ENCODE measurements around the gene ZNF516.

Gene ZNF516

DNA sequence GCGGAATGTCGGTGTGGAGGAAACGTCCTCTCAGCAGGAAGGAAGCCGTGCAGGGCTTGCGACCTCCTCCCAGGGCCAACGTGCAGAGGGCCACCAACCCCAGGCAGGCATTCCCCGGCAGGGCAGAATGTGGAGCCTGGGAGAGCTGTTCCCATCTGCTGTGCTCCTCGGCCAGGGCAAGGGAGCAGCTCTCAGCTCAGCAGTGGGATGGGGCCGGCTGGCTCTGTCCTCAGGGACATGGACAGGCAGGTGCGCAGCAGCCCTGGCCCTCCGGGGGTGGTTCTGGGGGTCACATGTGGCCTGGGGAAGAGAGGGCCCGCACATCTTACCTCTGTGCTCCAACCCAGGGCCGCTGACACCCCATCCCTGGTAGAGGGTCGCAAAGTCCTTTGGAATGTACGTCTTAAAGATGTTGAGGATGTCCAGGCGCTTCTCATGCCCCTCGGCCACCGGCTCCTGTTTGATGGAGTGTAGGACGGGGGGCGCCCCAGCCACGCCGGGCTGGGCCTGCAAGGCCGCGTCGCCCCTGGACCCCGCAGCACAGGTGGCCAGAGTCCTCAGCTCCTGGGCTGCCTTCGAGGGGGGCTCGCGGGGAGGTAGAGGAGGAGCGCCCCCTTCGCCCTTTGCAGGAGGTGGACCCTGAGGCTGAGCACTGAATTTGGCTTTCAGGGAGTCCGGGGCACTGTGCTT lies 116.4 kb downstream of the ZNF516 start:
- H3K27ac ChIP-seq (ENCODE audit: poor library complexity, severe bottlenecking), result no peak overlapping the region
- no peaks in the 10 kb centered on the region for H3K27me3 ChIP-seq (ENCODE audit: insufficient read depth, poor library complexity, severe bottlenecking)
- no peak for DNase-seq (ENCODE audit: low spot score)
- peaks cover 4% of the 10 kb centered on the region for H3K4me1 ChIP-seq (ENCODE audit: insufficient read depth, poor library complexity, severe bottlenecking)
- no peaks in the 10 kb centered on the region for H3K9me3 ChIP-seq (ENCODE audit: severe bottlenecking)
- no peak for ATAC-seq (ENCODE audit: low read depth)
- peaks cover 9% of the 10 kb centered on the region for H3K36me3 ChIP-seq (ENCODE audit: low read depth)
- H3K4me3 ChIP-seq (ENCODE audit: severe bottlenecking), result no peak overlapping the region
- TF ChIP-seq, protein P1, sequence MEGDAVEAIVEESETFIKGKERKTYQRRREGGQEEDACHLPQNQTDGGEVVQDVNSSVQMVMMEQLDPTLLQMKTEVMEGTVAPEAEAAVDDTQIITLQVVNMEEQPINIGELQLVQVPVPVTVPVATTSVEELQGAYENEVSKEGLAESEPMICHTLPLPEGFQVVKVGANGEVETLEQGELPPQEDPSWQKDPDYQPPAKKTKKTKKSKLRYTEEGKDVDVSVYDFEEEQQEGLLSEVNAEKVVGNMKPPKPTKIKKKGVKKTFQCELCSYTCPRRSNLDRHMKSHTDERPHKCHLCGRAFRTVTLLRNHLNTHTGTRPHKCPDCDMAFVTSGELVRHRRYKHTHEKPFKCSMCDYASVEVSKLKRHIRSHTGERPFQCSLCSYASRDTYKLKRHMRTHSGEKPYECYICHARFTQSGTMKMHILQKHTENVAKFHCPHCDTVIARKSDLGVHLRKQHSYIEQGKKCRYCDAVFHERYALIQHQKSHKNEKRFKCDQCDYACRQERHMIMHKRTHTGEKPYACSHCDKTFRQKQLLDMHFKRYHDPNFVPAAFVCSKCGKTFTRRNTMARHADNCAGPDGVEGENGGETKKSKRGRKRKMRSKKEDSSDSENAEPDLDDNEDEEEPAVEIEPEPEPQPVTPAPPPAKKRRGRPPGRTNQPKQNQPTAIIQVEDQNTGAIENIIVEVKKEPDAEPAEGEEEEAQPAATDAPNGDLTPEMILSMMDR (IDR thresholded peaks at IDR 0.05; ENCODE audit: poor library complexity, severe bottlenecking), result no peak

DNA sequence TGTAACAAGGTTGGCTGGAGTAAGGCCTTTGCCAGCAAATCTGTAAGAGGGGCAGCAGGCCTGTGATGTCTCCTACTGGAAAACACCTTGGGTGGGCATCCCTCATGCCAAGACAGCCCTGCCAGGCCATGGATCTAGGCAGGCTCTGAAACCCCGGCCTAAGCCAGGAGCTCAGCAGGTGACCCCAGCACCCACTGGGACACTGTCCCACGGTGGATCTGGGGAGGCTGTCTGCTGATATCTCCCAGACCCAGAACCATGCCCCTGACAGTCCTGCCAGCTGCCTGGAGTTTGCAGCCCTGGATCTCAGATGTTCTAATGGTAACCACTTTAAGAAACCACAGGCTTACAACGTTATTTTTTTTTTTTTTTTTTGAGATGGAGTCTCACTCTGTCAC lies 117.7 kb downstream of the ZNF516 start:
- Histone ChIP-seq H3K27ac (ENCODE audit: poor library complexity, severe bottlenecking) (no peak overlapping the region), H3K4me3 (ENCODE audit: severe bottlenecking) (no peak overlapping the region), H3K36me3 (ENCODE audit: low read depth) (peaks cover 9% of the 10 kb centered on the region), H3K9me3 (ENCODE audit: severe bottlenecking) (no peaks in the 10 kb centered on the region), H3K27me3 (ENCODE audit: insufficient read depth, poor library complexity, severe bottlenecking) (no peaks in the 10 kb centered on the region), H3K4me1 (ENCODE audit: insufficient read depth, poor library complexity, severe bottlenecking) (peaks cover 4% of the 10 kb centered on the region)
- no peak for DNase-seq (ENCODE audit: low spot score)
- ATAC-seq (ENCODE audit: low read depth), result no peak
- TF ChIP-seq, protein P1 (IDR thresholded peaks at IDR 0.05; ENCODE audit: poor library complexity, severe bottlenecking), result no peak

DNA sequence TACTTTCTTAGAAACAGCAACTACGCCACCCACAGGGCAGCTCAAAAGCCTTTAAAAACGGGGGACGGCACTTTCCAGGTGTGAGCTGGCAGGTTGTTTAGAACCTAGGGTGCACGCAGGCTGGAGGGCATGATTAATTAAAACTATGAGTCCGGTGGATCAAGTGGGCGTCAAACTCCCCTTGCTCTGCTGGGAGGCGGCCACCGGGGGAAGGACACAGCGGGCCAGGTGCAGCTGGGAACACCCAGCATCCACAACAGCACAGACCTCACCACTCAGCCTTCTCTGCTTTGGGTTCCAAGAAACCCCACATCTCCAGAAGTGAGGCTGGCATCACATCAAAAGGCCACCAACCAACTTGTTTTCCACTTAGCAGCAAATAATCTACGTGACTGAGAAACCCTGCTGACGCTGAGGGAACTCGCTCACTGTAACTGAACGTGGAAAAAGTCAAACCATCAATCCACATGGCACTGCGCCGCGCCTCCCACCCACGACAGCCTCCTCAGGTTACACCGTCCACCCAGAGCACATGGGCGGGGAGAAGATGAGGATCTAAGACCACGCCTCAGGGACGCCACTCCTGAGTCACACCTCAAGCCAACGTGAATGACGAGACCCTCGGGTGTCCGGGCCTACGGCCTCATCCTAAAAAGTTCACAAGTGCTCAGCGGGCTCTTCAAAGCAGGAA lies 118.2 kb downstream of the ZNF516 start:
- Histone ChIP-seq H3K36me3 (ENCODE audit: low read depth) (peaks cover 9% of the 10 kb centered on the region), H3K9me3 (ENCODE audit: severe bottlenecking) (no peaks in the 10 kb centered on the region), H3K27me3 (ENCODE audit: insufficient read depth, poor library complexity, severe bottlenecking) (no peaks in the 10 kb centered on the region), H3K4me3 (ENCODE audit: severe bottlenecking) (no peak overlapping the region), H3K4me1 (ENCODE audit: insufficient read depth, poor library complexity, severe bottlenecking) (peaks cover 4% of the 10 kb centered on the region), H3K27ac (ENCODE audit: poor library complexity, severe bottlenecking) (no peak overlapping the region)
- TF ChIP-seq, protein P1 (IDR thresholded peaks at IDR 0.05; ENCODE audit: poor library complexity, severe bottlenecking), result no peak
- ATAC-seq (ENCODE audit: low read depth) (no peak), DNase-seq (ENCODE audit: low spot score) (no peak)

DNA sequence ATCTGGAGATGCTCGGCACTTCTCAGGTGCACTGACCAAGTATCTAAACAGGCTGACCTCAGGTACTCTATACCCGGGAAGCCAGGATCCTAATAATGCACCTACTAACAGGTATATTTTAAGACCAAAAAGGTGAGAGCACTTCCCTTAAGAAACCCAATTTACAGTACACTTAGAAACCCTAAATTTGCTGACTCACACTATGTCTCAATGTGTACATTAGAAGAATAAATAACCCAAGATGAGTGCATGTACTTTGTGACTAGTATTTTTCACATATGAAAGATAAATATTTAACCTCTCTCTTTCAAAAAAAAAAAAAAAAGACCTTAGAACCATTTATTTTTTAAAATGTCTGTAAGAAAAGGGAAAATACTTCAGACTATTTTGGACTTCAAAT lies 118.8 kb downstream of the ZNF516 start:
- Histone ChIP-seq H3K4me1 (ENCODE audit: insufficient read depth, poor library complexity, severe bottlenecking) (peaks cover 4% of the 10 kb centered on the region), H3K4me3 (ENCODE audit: severe bottlenecking) (no peak overlapping the region), H3K27ac (ENCODE audit: poor library complexity, severe bottlenecking) (no peak overlapping the region), H3K36me3 (ENCODE audit: low read depth) (peaks cover 9% of the 10 kb centered on the region), H3K27me3 (ENCODE audit: insufficient read depth, poor library complexity, severe bottlenecking) (no peaks in the 10 kb centered on the region), H3K9me3 (ENCODE audit: severe bottlenecking) (no peaks in the 10 kb centered on the region)
- TF ChIP-seq, protein P1 (IDR thresholded peaks at IDR 0.05; ENCODE audit: poor library complexity, severe bottlenecking), result no peak
- no peak for DNase-seq (ENCODE audit: low spot score)
- no peak for ATAC-seq (ENCODE audit: low read depth)

Data from RWPE2 (cell line).